Right ventricle myocardium inferior (tissue), 1 donor: ENCODE measurements around the gene GRK1. TPM values are rescaled to one million over a fixed set of nuclear protein-coding genes. Genes with fewer than 3 reads are reported as not detected.

Experiments used
- ATAC-seq: fragments of 200-7000 bp; cut with Tn5 transposase; one replicate; pipeline ENCODE4 v1.9.1; 2020; ENCODE audit warnings: mild to moderate bottlenecking, moderate library complexity
- DNase-seq: peaks from one replicate; pipeline ENCODE4 v3.0.0; 2021; ENCODE audit errors: missing footprints
- intact Hi-C: fragments of 100-400 bp; cut with DNase I; formaldehyde crosslinking; loops from one replicate; pipeline ENCODE4 v1.11.0; 2022
- total RNA-seq: library from RNA; stranded (reverse); fragmentation: NEBNext Ultra II Directional; extraction: Animal tissue kit (Norgen Biotek cat#: 25700); gene quantifications from one replicate; pipeline ENCODE4 v1.2.1, GENCODE V29; 2021
- donor health status: DM: no; HTN: yes; CAD: no; lungs with severe emphysema.

Gene GRK1
- total RNA-seq, 1 donor from 2014 or later: 0.11 TPM

GRCh38 chr13:113646921-113647340 is 20.1 kb upstream of the GRK1 start:
- intact Hi-C loops: no loop called here
- ATAC-seq (peak; percentile 14), DNase-seq (peak; percentile 62)

- intact Hi-C loops: no loop called here
- peak; percentile 91 for DNase-seq
- peak; percentile 95 for ATAC-seq
Measured at GRCh38 chr13:113647351-113648215, 19.4 kb upstream of the GRK1 start.

DNA sequence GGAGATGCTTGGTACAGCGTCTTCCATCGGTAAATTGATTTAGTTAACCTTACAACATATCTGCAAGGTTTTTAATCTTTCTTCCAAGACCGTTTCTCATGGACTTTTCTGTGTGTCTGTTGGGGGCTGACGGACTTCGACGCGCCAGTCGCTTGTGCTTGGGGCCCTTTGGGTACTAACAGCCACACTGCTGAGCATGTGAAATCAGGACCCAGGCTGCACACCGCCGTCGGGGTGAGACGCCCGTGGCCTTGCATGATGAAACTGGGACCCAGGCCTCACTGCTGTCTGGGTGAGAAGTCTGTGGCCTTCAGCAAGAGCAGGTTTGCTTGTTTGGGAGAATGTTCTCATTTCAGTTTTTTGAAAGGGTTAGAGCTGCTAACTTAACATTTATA is 18.8 kb upstream of the GRK1 start:
- intact Hi-C loops: no loop called here
- DNase-seq (no peak), ATAC-seq (no peak)

GRCh38 chr13:113649212-113649611 is 17.8 kb upstream of the GRK1 start:
- ATAC-seq (no peak), DNase-seq (no peak)
- intact Hi-C loops: no loop called here

GRCh38 chr13:113650275-113650674 is 16.7 kb upstream of the GRK1 start:
- ATAC-seq: no peak
- no peak for DNase-seq
- intact Hi-C loops: no loop called here

DNA sequence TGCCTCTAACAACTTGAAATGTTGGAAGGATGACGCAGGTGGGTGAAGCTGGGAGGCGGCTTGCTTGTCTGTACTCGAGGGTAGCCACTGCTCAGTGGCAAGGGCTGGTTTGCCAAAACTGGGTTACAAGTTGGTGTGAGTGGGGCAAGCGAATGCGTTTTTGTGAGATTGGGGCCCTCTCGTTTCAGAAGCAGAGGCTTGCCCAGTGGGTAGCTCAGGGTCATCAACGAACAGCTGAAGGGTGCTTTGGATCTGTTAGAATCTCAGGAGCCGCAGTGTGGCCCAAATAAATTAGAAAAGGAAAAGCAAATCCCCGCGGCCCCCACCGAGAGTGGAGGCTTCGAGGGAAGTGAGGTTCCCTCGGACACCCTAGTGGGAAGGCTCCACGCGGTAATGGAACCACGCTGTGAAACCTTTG is 16.3 kb upstream of the GRK1 start:
- intact Hi-C loops: no loop called here
- ATAC-seq: no peak
- DNase-seq: no peak

DNA sequence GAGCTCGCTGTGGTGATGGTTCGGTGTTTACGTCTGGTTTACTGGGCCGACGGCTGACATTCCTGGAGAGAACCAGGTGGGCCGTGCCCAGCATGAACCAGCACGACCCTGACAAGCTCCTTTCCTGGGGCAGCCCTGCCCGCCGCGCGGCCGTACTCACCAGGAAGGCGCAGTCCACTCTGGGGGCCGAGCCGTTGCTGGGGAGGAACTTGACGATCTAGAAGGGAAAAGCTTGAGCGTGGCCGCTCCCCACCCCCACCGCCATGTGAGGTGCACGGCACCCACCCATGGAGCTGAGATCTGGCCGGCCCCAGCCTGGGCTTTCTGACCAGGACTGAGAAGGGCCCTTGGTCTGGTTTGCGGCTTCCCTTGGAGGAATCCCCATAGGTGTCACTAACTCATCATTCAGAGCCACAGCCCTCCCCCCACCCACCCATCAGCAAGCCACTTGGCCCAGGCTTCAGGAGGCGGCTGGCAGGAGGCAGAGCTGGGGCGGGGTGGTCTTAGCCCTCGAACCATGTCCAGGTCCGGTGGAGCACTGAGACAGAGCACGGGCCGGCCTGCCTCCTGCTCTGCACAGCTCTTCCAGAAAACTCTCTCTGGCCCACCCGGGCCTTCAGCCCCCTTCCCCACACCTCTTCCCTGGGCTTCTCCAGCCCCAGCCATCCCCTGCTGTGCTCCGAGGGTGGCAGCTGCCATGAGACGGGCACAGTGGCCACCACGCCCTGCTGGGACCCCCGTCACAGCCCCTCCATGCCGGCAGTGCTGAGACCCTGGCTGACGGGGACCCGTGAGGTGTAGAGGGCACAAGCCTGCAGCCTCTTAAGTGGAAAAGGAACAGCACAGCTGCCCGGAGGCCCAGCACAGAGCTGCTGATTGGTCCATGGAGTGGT is 15.3 kb upstream of the GRK1 start:
- ATAC-seq: no peak
- intact Hi-C loops: no loop called here
- no peak for DNase-seq

GRCh38 chr13:113652404-113653263 is 14.4 kb upstream of the GRK1 start:
- DNase-seq (no peak), ATAC-seq (no peak)
- intact Hi-C loops: no loop called here

DNA sequence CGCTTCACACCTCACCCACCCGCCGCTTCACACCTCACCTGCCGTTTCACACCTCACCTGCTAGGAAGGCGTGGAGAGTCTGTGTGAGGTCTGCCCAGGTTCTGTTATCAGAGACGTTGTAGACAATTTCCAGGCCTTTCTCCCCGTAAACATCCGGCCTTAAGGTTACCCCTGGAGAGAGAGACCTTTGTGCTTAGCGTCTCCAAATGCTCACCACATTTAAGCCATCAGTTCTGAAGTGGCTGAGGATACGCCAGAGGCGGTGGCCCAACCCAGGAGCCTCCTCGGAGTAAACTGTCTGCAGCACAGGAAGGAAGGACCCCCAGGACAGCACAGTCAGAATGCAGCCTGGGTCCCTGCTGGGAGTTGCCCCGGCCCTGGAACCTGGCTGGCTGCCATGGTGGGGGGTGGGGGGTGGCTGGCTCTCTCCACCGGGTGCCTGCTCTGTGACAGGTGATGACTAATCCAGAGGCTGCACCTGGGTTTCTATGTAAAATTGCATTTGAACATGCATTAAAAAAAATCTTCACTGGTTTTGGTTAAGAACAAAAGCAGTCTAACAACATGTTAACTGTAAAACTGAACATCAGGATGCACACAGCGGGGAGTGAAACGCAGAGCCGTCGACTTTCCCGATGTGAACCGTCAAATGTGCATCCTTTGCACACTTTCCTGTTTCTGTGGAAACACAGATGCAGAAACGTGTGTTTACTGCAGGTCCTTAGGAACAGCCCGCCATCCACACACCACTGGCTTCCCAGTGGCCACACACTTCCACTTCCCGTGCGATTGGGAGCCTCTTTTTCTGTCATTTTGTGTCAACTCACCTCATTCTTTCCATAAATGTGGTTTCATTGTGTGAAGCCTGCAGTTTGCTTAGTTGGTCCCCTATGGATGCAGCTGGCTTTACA is 13.5 kb upstream of the GRK1 start:
- ATAC-seq: no peak
- no peak for DNase-seq
- intact Hi-C loops: no loop called here

DNA sequence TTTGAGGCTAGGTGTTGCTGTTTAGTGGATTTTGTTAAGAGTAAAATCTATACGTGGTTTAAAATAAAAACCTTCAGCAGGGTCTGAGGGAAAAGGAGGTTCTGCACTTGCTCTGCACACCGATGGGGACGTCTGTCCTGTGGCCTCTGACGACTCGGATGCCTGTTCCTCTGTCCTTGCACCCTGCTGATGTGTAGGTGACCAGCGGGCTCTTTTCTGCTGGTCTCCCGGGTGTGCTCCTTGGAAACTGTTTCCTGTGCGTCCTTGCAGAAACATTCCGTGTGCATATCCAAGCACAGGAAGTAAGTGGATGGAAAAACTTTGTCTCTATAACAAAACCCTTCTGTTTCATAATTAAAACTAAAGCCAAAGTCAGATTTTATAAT is 12.9 kb upstream of the GRK1 start:
- no peak for ATAC-seq
- intact Hi-C loops: no loop called here
- DNase-seq: no peak

DNA sequence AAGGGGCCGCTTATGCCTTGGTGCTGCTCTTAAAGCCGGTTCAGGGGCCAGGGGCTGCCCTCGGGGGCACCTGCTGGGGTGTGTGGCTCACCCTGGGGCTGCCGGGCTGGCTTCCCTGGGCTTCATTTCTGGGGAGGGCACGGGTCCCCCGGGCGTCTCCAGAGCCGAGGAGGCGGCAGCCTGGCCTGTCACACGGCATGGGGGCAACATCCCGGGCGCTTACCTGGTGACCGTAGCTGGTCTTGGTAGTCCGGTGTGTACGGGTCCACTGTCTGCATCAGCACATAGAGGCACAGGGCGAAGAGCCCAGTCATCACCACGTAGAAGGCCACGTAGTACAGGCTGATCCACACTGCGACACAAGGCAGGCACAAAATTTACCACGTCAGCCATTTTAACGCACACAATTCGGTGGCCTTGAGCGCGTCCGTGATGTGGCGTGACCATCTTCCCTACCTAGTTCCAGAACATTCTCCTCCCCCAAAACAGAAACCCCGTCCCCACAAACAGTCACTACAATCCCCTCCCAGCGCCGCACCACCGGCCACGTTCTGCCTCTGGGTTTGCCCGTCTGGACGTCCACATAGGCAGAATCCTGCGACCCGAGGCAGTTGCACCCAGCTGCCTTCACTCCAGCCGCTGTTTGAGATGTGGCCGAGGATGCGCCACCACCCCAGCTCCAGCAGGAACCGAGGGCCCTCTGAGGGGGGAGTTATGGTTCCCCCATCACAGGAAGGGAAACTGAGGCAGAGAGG is 12.3 kb upstream of the GRK1 start:
- DNase-seq (no peak), ATAC-seq (no peak)
- intact Hi-C loops: no loop called here

GRCh38 chr13:113655346-113656002 is 11.5 kb upstream of the GRK1 start:
- ATAC-seq (peak; percentile 8), DNase-seq (no peak)
- intact Hi-C loops: no loop called here

GRCh38 chr13:113656003-113656588 is 10.9 kb upstream of the GRK1 start:
- DNase-seq (no peak), ATAC-seq (peak; percentile 49)
- intact Hi-C loops: no loop called here

DNA sequence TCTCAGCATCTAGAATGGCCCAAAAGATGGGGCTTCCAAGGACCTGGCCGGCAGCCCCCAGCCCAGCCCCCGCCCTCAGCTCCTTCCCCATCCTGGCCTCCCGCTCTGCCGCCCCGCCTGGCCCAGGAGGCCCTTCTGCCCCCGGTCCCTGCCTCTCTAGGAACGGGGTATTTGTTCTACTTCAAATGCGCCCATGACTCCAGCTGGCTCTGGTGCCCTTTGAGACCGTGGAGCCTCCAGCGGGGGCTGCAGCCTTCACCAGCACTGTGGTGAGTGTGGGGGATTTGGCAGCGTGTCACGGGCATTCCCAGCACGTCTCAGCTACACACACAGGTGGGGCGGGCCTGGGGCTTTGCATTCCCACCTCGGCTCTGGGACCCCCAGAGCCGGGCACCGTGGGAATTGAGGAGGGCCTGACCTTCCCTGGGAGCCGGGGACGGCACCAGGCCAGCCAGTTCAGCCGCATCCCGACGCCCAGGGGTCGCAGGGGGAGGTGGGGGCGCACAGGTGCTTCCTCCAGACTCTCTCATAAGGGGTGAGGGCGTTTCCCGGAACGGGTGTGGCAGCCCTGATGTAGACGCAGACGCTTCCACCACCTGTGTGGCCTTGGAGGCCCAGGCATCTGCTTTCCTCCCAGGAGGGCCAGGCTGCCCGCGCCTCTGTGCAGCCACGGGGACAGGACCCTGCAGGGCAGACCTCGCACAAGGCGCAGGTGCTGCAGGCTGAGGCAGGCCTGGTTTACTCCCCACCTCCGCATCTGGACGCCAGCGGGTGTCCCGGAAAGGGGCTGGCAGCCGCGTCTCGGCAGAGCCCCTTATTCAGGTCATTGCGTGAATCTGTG is 10.0 kb upstream of the GRK1 start:
- ATAC-seq (no peak), DNase-seq (no peak)
- intact Hi-C loops: no loop called here

GRCh38 chr13:113657851-113658741 is 8.9 kb upstream of the GRK1 start, which contains the start of gene ATP4B:
Gene ATP4B (minus strand): TSS chr13:113658198. CDS start chr13:113658144, 54 bp downstream.
- DNase-seq: no peak
- intact Hi-C loops: no loop called here
- no peak for ATAC-seq
